Uterus (tissue), 4 donors: ENCODE measurements around the gene CLPTM1L. TPM values are rescaled to one million over a fixed set of nuclear protein-coding genes. Genes with fewer than 3 reads are reported as not detected.

Experiments
- DNase-seq, 2 donors: peaks; one replicate each; pipeline ENCODE4 v3.0.0-alpha.2; 2019 to 2020
- H3K27ac ChIP-seq, 2 donors: fragments of 200-600 bp; sonication (generic); 1 replicate in 1 of 2; 2 replicates in 1 of 2; pipeline ENCODE4 v1.5.1; 2016 to 2018
- H3K27me3 ChIP-seq, 2 donors: fragments of 200-600 bp; sonication (generic); one replicate each; pipeline ENCODE4 v1.5.1; 2018 to 2019; ENCODE audit warnings: control low read depth in 1 of 2
- H3K36me3 ChIP-seq, 2 donors: fragments of 200-600 bp; sonication (generic); one replicate each; pipeline ENCODE4 v1.5.1; 2019; ENCODE audit warnings: control low read depth in 1 of 2
- H3K4me1 ChIP-seq, 2 donors: fragments of 200-600 bp; sonication (generic); one replicate each; pipeline ENCODE4 v1.5.1; 2018 to 2019; ENCODE audit warnings: control low read depth in 1 of 2
- H3K4me3 ChIP-seq, 2 donors: fragments of 200-600 bp; sonication (generic); 1 replicate in 1 of 2; 2 replicates in 1 of 2; pipeline ENCODE4 v1.5.1; 2018 to 2019; ENCODE audit warnings: mild to moderate bottlenecking in 1 of 2
- H3K9me3 ChIP-seq, 2 donors: fragments of 200-600 bp; sonication (generic); one replicate each; pipeline ENCODE4 v1.5.1; 2019; ENCODE audit warnings: control low read depth in 1 of 2
- POLR2A ChIP-seq, 2 donors: fragments of 450-650 bp; IDR thresholded peaks; one replicate each; pipeline ENCODE4 v1.6.1; 2016; ENCODE audit warnings: antibody characterized with exemption in 2 of 2, mild to moderate bottlenecking in 1 of 2, moderate library complexity in 1 of 2
- intact Hi-C: fragments of 100-400 bp; cut with DNase I; formaldehyde crosslinking; loops from one replicate; pipeline ENCODE4 v1.15.1; 2023; ENCODE audit warnings: low total_unique reads
- total RNA-seq, 4 donors: library from RNA; depleted of rRNA in 3 of 4; stranded (reverse); fragments of >200 nt in 3 of 4; gene quantifications; one replicate each; pipeline versions ENCODE4 v1.1.0 to v1.2.4, GENCODE V29; 2014 to 2023
- TF ChIP-seq, protein P1 (sequence below), 4 experiments: fragments of 200-600 bp in 2 of 4; fragments of 450-650 bp in 2 of 4; sonication (generic) in 2 of 4; IDR thresholded peaks; one replicate each; pipeline ENCODE4 v1.5.1; 2016 to 2019; ENCODE audit warnings: antibody characterized with exemption in 4 of 4, mild to moderate bottlenecking in 2 of 4, moderate library complexity in 1 of 4
- donor health status: DM: yes; HTN: yes; CAD: no.

The CLPTM1L gene
- total RNA-seq, 4 donors from 2014 or later = 63.2 to 74.3 (median 71.1) TPM

DNA sequence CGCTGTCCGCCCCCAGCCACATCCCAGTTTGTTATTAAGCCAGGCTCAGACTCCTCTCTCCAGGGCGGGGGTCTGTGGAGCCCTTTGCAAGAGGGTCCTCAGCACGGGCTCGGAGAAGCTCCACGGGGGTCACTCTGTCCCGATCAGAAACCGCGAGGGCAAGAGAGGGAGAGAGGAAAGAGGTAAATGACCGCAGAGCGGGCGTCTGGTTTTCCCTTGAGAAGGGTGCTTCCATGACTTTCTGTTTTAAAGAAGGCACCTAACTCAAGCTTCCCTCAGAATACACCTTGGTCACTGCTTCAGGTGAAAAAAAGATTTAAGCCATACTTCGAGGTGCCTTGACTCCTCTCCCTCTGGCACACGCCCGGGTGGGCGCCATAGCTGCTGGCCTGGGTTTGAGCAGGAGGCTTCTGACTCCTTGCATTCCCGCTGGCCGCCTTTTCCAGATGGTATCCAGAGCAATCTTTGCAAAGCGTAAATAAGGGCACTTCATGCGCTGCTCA is 44.3 kb downstream of the CLPTM1L start:
- Histone ChIP-seq H3K27ac (no peak overlapping the region), H3K36me3 (no peaks in the 10 kb centered on the region), H3K27me3 (no peaks in the 10 kb centered on the region), H3K4me3 (no peak overlapping the region), H3K4me1 (no peaks in the 10 kb centered on the region), H3K9me3 (no peaks in the 10 kb centered on the region)
- TF ChIP-seq POLR2A (IDR thresholded peaks at IDR 0.05) = no peak
- TF ChIP-seq, protein P1, sequence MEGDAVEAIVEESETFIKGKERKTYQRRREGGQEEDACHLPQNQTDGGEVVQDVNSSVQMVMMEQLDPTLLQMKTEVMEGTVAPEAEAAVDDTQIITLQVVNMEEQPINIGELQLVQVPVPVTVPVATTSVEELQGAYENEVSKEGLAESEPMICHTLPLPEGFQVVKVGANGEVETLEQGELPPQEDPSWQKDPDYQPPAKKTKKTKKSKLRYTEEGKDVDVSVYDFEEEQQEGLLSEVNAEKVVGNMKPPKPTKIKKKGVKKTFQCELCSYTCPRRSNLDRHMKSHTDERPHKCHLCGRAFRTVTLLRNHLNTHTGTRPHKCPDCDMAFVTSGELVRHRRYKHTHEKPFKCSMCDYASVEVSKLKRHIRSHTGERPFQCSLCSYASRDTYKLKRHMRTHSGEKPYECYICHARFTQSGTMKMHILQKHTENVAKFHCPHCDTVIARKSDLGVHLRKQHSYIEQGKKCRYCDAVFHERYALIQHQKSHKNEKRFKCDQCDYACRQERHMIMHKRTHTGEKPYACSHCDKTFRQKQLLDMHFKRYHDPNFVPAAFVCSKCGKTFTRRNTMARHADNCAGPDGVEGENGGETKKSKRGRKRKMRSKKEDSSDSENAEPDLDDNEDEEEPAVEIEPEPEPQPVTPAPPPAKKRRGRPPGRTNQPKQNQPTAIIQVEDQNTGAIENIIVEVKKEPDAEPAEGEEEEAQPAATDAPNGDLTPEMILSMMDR (IDR thresholded peaks at IDR 0.05) = no peak
- DNase-seq = peak in 1 of 2 donors; percentile 2
- intact Hi-C loops = no loop called here

DNA sequence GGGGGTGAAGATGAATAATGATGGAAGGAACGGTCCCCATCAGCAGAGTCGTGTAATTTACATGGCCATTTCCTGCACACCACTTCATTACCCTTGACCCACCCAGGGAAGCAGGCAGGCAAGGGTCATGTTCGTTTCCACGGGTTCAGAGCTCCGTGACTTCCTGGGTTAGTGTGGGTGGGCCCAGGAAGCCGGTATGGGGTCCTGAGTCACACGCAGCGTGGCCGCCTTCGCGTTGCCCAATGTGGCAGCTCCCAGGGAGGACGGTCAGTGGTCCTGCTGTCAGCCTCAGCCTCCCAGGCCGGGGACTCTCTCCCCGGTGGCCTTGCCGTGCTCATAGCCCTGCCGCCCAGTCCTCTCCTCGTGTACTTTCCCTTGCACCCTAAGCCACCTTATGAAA is 44.9 kb downstream of the CLPTM1L start:
- Histone ChIP-seq H3K27me3 (no peaks in the 10 kb centered on the region), H3K4me3 (no peak overlapping the region), H3K27ac (no peak overlapping the region), H3K4me1 (peaks cover 0 to 1% of the 10 kb centered on the region in 2 donors), H3K36me3 (no peaks in the 10 kb centered on the region), H3K9me3 (no peaks in the 10 kb centered on the region)
- TF ChIP-seq POLR2A (IDR thresholded peaks at IDR 0.05) = no peak
- TF ChIP-seq, protein P1 (IDR thresholded peaks at IDR 0.05) = no peak
- no peak for DNase-seq
- intact Hi-C loops = no loop called here

DNA sequence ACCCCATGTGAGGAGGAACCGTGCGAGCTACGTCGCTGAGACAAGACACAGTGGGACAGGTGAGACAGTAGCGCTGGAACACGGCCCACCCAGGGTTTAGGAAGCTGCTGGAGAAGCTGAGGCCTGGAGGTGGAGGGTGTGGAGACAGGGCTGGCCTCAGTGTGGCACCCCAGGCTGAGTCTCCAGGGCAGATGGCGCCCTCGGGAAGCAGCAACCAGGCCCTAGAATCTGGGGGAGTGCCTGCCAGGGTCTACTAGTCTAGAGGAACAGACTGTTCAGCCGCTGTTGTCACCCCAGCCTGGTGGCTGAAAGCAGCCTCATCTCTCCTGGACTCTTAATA is 45.4 kb downstream of the CLPTM1L start:
- Histone ChIP-seq H3K9me3 (no peaks in the 10 kb centered on the region), H3K27me3 (no peaks in the 10 kb centered on the region), H3K4me3 (no peak overlapping the region), H3K4me1 (peaks cover 0 to 5% of the 10 kb centered on the region in 2 donors), H3K27ac (no peak overlapping the region), H3K36me3 (no peaks in the 10 kb centered on the region)
- intact Hi-C loops = no loop called here
- TF ChIP-seq POLR2A (IDR thresholded peaks at IDR 0.05) = no peak
- DNase-seq = no peak

DNA sequence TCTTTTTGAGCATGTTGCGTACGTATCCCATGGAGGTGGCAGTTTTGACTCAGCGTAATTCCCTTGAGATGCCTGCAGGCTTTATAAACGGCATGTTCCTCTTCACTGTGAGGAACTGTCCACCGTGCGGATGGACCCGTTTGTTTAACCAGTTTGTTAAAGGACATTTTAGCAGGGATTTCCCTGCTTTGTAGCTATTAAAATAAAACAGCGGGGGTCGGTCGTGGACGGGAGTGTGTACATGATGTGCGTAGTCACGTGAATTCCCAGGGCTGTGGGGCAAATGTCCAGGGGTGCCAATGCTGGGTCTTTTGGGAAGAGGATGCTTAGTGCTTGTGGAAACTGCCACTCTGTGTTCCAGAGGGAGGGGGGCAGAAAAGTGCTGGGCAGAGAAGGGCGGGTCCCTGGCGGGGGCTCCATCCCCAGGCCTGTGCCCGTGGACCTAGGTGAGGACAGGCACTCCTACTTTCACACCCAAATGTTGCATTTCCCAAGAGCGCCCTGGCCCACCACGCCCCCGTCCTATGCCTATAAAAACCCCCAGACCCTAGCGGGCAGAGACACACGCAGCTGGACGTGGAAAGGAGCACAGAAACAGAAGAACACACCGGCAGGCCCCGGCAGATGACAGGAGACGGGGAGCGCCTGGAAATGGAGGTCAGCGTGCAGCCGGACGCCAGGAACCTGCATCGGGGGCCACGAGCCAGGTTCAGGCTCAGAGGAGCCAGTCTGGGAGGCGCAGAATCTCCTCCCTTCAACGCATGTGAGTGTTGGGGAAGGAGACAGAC is 46.0 kb downstream of the CLPTM1L start:
- no peak overlapping the region for H3K4me3 ChIP-seq
- intact Hi-C loops = no loop called here
- no peak overlapping the region for H3K27ac ChIP-seq
- TF ChIP-seq POLR2A (IDR thresholded peaks at IDR 0.05) = no peak
- TF ChIP-seq, protein P1 (IDR thresholded peaks at IDR 0.05) = no peak
- no peaks in the 10 kb centered on the region for H3K36me3 ChIP-seq
- no peak for DNase-seq
- no peaks in the 10 kb centered on the region for H3K9me3 ChIP-seq
- H3K4me1 ChIP-seq = peaks cover 0 to 5% of the 10 kb centered on the region in 2 donors
- H3K27me3 ChIP-seq = no peaks in the 10 kb centered on the region

DNA sequence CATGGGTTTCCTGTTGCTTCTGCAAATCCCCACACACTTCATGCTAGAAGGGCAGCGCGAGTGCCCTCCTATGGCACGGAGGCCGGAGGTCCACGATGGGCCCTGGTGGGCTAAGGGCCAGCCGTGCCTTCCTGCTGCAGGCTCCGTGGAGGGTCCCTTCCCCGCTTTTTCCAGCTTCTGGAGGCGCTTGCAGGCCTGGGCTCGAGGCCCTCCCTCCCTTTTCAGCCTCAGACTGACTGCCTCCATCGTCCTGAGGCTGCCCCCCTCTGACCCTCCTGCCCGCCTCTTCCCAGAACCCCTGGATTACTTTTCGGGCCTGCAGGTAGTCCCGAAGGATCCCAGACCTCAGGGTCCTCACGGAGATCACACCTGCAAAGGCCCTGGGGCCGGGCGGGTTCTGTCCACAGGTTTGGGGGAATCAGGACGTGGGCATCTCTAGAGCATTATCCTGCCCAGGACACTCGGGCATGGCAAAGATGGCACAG is 46.8 kb downstream of the CLPTM1L start:
- DNase-seq = no peak
- TF ChIP-seq POLR2A (IDR thresholded peaks at IDR 0.05) = no peak
- TF ChIP-seq, protein P1 (IDR thresholded peaks at IDR 0.05) = no peak
- intact Hi-C loops = no loop called here

More for the DNA sequence above, 46.8 kb downstream of the CLPTM1L start:
- Histone ChIP-seq H3K27me3 (no peaks in the 10 kb centered on the region), H3K27ac (no peak overlapping the region), H3K9me3 (no peaks in the 10 kb centered on the region), H3K4me3 (no peak overlapping the region), H3K4me1 (peaks cover 0 to 5% of the 10 kb centered on the region in 2 donors), H3K36me3 (no peaks in the 10 kb centered on the region)
